Panc1 (cell line): ENCODE data around the gene TIA1.

Experiments
- POLR2AphosphoS5 ChIP-seq: IDR thresholded peaks from 2 replicates; pipeline ENCODE4 v1.6.1; 2012; ENCODE audit warnings: mild to moderate bottlenecking, low read depth, low read length, moderate library complexity
- SIN3A ChIP-seq: IDR thresholded peaks from 2 replicates; pipeline ENCODE4 v1.6.1; 2012; ENCODE audit warnings: low read depth, mild to moderate bottlenecking, low read length, moderate library complexity, borderline replicate concordance; ENCODE audit not compliant: insufficient read depth
- TCF7L2 ChIP-seq: IDR thresholded peaks from 2 replicates; pipeline ENCODE4 v1.6.1; 2011; ENCODE audit warnings: mild to moderate bottlenecking, low read depth, low read length, inconsistent platforms
- TF ChIP-seq, protein P1 (sequence below): fragments of 450-650 bp; IDR thresholded peaks from 2 replicates; pipeline ENCODE4 v1.5.1; 2017; ENCODE audit warnings: mild to moderate bottlenecking
- TF ChIP-seq, protein P2 (sequence below), 2 experiments: IDR thresholded peaks; 2 replicates each; pipeline ENCODE4 v1.6.1; 2011 to 2012; ENCODE audit warnings: low read depth in 2 of 2, control low read depth in 1 of 2, low read length in 1 of 2, mild to moderate bottlenecking in 1 of 2, moderate library complexity in 1 of 2; ENCODE audit not compliant: insufficient read depth in 1 of 2

DNA sequence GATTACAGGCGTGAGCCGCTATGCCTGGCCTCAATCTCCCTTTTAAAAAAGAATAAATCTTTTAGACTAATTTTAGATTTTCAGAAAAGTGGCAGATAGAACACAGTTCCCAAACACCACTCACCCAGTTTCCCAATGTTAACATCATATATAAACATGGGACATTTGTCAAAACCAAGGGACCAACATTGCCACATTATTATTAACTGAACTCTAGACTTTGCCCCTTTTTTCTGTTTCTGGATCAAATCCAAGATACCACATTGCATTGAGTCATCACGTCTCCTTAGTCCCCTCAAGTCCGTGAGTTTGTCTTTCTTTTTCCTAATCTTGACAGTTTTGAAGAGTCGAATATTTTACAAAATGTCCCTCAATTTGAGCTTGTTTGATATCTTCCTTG, 60.0 kb downstream of the TIA1 start:
- TF ChIP-seq, protein P1, sequence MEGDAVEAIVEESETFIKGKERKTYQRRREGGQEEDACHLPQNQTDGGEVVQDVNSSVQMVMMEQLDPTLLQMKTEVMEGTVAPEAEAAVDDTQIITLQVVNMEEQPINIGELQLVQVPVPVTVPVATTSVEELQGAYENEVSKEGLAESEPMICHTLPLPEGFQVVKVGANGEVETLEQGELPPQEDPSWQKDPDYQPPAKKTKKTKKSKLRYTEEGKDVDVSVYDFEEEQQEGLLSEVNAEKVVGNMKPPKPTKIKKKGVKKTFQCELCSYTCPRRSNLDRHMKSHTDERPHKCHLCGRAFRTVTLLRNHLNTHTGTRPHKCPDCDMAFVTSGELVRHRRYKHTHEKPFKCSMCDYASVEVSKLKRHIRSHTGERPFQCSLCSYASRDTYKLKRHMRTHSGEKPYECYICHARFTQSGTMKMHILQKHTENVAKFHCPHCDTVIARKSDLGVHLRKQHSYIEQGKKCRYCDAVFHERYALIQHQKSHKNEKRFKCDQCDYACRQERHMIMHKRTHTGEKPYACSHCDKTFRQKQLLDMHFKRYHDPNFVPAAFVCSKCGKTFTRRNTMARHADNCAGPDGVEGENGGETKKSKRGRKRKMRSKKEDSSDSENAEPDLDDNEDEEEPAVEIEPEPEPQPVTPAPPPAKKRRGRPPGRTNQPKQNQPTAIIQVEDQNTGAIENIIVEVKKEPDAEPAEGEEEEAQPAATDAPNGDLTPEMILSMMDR: no peak
- TF ChIP-seq, protein P2, sequence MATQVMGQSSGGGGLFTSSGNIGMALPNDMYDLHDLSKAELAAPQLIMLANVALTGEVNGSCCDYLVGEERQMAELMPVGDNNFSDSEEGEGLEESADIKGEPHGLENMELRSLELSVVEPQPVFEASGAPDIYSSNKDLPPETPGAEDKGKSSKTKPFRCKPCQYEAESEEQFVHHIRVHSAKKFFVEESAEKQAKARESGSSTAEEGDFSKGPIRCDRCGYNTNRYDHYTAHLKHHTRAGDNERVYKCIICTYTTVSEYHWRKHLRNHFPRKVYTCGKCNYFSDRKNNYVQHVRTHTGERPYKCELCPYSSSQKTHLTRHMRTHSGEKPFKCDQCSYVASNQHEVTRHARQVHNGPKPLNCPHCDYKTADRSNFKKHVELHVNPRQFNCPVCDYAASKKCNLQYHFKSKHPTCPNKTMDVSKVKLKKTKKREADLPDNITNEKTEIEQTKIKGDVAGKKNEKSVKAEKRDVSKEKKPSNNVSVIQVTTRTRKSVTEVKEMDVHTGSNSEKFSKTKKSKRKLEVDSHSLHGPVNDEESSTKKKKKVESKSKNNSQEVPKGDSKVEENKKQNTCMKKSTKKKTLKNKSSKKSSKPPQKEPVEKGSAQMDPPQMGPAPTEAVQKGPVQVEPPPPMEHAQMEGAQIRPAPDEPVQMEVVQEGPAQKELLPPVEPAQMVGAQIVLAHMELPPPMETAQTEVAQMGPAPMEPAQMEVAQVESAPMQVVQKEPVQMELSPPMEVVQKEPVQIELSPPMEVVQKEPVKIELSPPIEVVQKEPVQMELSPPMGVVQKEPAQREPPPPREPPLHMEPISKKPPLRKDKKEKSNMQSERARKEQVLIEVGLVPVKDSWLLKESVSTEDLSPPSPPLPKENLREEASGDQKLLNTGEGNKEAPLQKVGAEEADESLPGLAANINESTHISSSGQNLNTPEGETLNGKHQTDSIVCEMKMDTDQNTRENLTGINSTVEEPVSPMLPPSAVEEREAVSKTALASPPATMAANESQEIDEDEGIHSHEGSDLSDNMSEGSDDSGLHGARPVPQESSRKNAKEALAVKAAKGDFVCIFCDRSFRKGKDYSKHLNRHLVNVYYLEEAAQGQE (IDR thresholded peaks at IDR 0.05; ENCODE audit: insufficient read depth in 1 of 2, low read depth in 2 of 2, low read length in 1 of 2): no peak
- no peak for TF ChIP-seq TCF7L2
- TF ChIP-seq POLR2AphosphoS5: no peak
- TF ChIP-seq SIN3A: no peak
